Vagina (tissue), 2 donors: ENCODE measurements around the gene C10orf143.

Experiments used
- POLR2A ChIP-seq, 2 donors: fragments of 450-650 bp; IDR thresholded peaks; one replicate each; pipeline ENCODE4 v1.6.1; 2017; ENCODE audit warnings: antibody characterized with exemption in 2 of 2, mild to moderate bottlenecking in 2 of 2, moderate library complexity in 2 of 2
- POLR2AphosphoS5 ChIP-seq, 2 donors: sonication (generic); formaldehyde crosslinking; IDR thresholded peaks; one replicate each; pipeline ENCODE4 v1.9.0; 2017; ENCODE audit warnings: antibody characterized with exemption in 2 of 2, mild to moderate bottlenecking in 2 of 2, low read depth in 1 of 2; ENCODE audit not compliant: insufficient read depth in 1 of 2
- TF ChIP-seq, protein P1 (sequence below), 3 experiments: fragments of 450-650 bp in 2 of 3; fragments of 200-600 bp in 1 of 3; sonication (generic) in 1 of 3; IDR thresholded peaks; one replicate each; pipeline ENCODE4 v1.5.1; 2017 to 2019; ENCODE audit warnings: antibody characterized with exemption in 3 of 3, mild to moderate bottlenecking in 2 of 3, moderate library complexity in 2 of 3

DNA sequence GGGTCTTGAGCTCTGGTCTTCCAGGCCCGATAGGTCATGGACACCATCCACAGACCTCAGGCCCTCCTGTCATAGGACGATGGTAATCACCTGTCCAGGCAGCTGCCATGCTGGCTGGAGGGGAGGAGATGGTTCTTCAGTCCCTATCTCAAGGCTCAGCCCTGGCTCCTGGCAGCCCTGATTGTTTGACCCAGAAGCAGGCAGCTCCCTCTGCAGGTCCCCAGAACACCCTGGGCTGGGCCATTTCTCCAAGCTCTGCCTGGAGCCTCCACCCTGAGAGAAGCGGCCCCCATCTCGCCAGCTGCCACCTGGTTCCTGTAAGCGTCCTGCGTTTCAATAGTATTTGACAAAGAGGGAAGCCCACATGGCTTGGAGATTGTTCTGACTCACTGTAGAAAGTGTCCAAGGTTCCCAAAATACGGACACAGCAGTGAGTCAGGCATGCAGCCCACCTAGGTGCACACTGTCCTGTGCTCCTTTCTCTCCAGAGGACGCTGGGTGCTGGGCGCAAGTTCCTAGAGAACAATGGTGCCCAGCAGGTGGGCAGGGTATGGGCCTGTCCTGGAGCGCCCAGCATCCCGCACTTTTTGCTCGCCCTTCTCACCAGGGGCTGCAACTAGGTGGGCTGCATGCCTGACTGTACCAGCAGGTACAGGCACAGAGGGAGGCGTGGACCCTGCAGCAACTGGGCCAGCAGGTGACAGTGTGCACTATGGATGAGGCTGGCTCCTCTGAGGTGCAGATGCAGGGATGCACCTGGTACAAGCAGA lies 74.1 kb downstream of the C10orf143 start:
- TF ChIP-seq, protein P1, sequence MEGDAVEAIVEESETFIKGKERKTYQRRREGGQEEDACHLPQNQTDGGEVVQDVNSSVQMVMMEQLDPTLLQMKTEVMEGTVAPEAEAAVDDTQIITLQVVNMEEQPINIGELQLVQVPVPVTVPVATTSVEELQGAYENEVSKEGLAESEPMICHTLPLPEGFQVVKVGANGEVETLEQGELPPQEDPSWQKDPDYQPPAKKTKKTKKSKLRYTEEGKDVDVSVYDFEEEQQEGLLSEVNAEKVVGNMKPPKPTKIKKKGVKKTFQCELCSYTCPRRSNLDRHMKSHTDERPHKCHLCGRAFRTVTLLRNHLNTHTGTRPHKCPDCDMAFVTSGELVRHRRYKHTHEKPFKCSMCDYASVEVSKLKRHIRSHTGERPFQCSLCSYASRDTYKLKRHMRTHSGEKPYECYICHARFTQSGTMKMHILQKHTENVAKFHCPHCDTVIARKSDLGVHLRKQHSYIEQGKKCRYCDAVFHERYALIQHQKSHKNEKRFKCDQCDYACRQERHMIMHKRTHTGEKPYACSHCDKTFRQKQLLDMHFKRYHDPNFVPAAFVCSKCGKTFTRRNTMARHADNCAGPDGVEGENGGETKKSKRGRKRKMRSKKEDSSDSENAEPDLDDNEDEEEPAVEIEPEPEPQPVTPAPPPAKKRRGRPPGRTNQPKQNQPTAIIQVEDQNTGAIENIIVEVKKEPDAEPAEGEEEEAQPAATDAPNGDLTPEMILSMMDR (IDR thresholded peaks at IDR 0.05) = no peak
- TF ChIP-seq POLR2AphosphoS5 (IDR thresholded peaks at IDR 0.05; ENCODE audit: insufficient read depth in 1 of 2, low read depth in 1 of 2) = no peak
- TF ChIP-seq POLR2A (IDR thresholded peaks at IDR 0.05) = no peak
